Ovary (tissue), 9 donors: Measurements from ENCODE around the gene PDP2. TPM values are rescaled to one million over a fixed set of nuclear protein-coding genes. Genes with fewer than 3 reads are reported as not detected.

ENCODE experiments used
- DNase-seq, 5 donors: peaks; one replicate each; pipeline ENCODE4 v3.0.0-alpha.2; 2019 to 2020
- H3K27ac ChIP-seq, 2 donors: fragments of 200-600 bp; one replicate each; pipeline versions ENCODE4 v1.5.1 to v1.8.0; 2019 to 2022
- H3K27me3 ChIP-seq: fragments of 200-600 bp; one replicate; pipeline ENCODE4 v1.8.0; 2022
- H3K36me3 ChIP-seq: fragments of 200-600 bp; sonication (generic); one replicate; pipeline ENCODE4 v1.5.1; 2019
- H3K4me1 ChIP-seq: one replicate; pipeline ENCODE4 v1.8.1; 2013; ENCODE audit warnings: mild to moderate bottlenecking, moderate library complexity; ENCODE audit not compliant: insufficient read depth
- H3K4me3 ChIP-seq: fragments of 200-600 bp; sonication (generic); one replicate; pipeline ENCODE4 v1.5.1; 2017
- H3K9me3 ChIP-seq, 2 donors: fragments of 200-600 bp in 1 of 2; sonication (generic) in 1 of 2; one replicate each; pipeline versions ENCODE4 v1.5.1 to v1.8.1; 2013 to 2019; ENCODE audit warnings: mild to moderate bottlenecking in 1 of 2, moderate library complexity in 1 of 2
- EP300 ChIP-seq: sonication (generic); formaldehyde crosslinking; IDR thresholded peaks from one replicate; pipeline ENCODE4 v1.6.1; 2017; ENCODE audit warnings: antibody characterized with exemption
- POLR2A ChIP-seq: fragments of 450-650 bp; IDR thresholded peaks from one replicate; pipeline ENCODE4 v1.6.1; 2017; ENCODE audit warnings: antibody characterized with exemption, mild to moderate bottlenecking, moderate library complexity
- WGBS, 3 donors: extraction: QIAGEN DNeasy Blood & Tissue Kit in 1 of 3; methylation state at CpG; one replicate each; pipeline versions ENCODE4 v1.1.5 to v1.1.7; 2013 to 2017; 5-methylcytosine and 5-hydroxymethylcytosine counted together
- intact Hi-C, 4 donors: fragments of 100-400 bp; cut with DNase I; formaldehyde crosslinking; loops; one replicate each; pipeline versions ENCODE4 v1.11.0 to v1.15.1; 2022 to 2023
- polyA plus RNA-seq, 2 donors: library from polyadenylated mRNA; stranded (reverse); fragments of 200-250 nt in 1 of 2; fragments of 350-450 nt in 1 of 2; fragmentation: Illumina TruSeq in 1 of 2; extraction: RNeasy Lipid Tissue Mini Kit (QIAGEN cat#74804) in 1 of 2; gene quantifications; one replicate each; pipeline ENCODE4 v1.2.3, GENCODE V29; 2013 to 2014
- total RNA-seq, 7 donors: library from RNA; depleted of rRNA in 2 of 7; stranded (reverse); fragments of >200 nt in 2 of 7; fragmentation: NEBNext Ultra II Directional in 3 of 7; extraction: Animal tissue kit (Norgen Biotek cat#: 25700) in 3 of 7; gene quantifications; one replicate each; pipeline versions ENCODE4 v1.1.0 to v1.2.4, GENCODE V29; 2016 to 2023
- TF ChIP-seq, protein P1 (sequence below), 3 donors: fragments of 450-650 bp in 2 of 3; fragments of 200-600 bp in 1 of 3; IDR thresholded peaks; one replicate each; pipeline versions ENCODE4 v1.5.1 to v1.8.0; 2016 to 2022; ENCODE audit warnings: antibody characterized with exemption in 3 of 3, mild to moderate bottlenecking in 1 of 3
- donor health status: DM: no; HTN: no; CAD: no; lungs with moderate emphysema.
- donor health status: DM: no; HTN: no; CAD: no.
- donor health status: Bipolar disorder and iron deficiency.
- donor health status: DM: yes; HTN: yes; CAD: no.
- donor health status: DM: no; HTN: no; CAD: no.
- donor health status: DM: yes; HTN: yes; CAD: no.

The PDP2 gene
- total and polyA plus RNA-seq, 9 donors: 3.9 to 27.9 (median 18.5) TPM

DNA sequence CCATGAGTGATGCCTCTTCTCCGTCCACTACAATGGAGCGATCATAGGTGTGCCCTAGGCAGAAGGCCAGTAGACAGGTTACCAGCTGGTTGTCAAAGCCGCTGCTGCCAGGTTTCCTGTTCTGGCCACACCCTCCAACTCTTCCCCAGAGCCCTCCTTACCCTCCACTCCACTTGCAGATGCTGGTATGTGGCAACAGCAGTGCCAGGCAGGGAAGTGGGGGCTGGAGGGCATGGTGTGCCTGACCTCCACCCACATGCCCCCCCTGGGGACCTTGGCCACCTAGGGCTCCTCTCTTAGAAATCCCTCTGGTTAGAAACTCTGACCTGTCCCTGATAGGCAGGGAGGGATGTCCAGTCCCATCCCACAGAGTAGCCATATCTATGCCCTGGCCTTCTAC, 43.6 kb downstream of the PDP2 start:
- H3K27me3 ChIP-seq: no peaks in the 10 kb centered on the region
- no peak overlapping the region for H3K4me3 ChIP-seq
- no peaks in the 10 kb centered on the region for H3K9me3 ChIP-seq
- H3K36me3 ChIP-seq: no peaks in the 10 kb centered on the region
- no peak overlapping the region for H3K27ac ChIP-seq
- no peak for DNase-seq
- peaks cover 10% of the 10 kb centered on the region for H3K4me1 ChIP-seq
- TF ChIP-seq EP300 (no peak), POLR2A (no peak)
- TF ChIP-seq, protein P1, sequence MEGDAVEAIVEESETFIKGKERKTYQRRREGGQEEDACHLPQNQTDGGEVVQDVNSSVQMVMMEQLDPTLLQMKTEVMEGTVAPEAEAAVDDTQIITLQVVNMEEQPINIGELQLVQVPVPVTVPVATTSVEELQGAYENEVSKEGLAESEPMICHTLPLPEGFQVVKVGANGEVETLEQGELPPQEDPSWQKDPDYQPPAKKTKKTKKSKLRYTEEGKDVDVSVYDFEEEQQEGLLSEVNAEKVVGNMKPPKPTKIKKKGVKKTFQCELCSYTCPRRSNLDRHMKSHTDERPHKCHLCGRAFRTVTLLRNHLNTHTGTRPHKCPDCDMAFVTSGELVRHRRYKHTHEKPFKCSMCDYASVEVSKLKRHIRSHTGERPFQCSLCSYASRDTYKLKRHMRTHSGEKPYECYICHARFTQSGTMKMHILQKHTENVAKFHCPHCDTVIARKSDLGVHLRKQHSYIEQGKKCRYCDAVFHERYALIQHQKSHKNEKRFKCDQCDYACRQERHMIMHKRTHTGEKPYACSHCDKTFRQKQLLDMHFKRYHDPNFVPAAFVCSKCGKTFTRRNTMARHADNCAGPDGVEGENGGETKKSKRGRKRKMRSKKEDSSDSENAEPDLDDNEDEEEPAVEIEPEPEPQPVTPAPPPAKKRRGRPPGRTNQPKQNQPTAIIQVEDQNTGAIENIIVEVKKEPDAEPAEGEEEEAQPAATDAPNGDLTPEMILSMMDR (IDR thresholded peaks at IDR 0.05): no peak
- intact Hi-C loops: loop anchor here in 1 of 4 donors (2.0 kb wide), 1 partner anchor 21 kb away; no protein-coding TSS in a partner anchor
- 77 to 83% (median 79%) methylated on average over 3 of the region's 3 CpGs for WGBS, 3 donors

DNA sequence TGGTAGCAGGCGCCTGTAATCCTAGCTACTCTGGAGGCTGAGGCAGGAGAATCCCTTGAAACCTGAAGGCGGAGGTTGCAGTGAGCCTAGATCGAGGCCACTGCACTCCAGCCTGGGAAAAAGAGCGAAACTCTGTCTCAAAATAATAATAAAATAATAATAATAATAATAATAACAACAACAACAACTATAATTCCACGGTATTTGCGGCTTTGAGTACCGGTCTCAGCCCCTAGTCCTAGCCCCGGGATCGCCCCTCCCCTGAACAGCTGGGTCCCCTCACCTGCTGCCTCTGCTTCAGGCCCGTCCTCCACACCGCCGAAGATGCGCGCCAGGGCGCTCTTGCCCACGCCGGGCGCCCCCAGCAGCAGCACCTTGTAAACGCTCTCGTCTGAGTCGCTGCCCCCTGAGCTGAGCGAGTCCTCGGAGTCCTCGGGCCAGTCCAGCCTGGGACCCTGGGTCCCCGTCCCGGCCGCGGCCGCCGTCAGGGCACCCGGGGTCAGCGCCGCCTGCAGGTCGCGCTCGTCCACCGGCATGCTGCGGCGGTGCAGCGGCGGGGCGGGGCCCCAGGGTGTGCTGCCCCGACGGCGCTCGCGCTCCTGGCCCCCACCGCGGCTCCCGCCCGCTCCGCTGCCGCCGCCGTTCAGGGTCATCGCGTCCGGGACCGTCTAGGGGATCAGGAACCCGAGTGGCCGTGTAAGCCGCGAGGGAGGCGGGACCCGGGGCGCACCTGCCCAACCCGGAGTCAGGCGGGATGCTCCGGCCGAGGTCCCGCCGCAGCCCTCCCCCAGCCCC, 44.4 kb downstream of the PDP2 start:
- no peaks in the 10 kb centered on the region for H3K36me3 ChIP-seq
- H3K27me3 ChIP-seq: no peaks in the 10 kb centered on the region
- 6 to 20% (median 6%) methylated on average over 24 to 72 of the region's 72 CpGs for WGBS, 3 donors
- intact Hi-C loops: loop anchor here in 1 of 4 donors (2.0 kb wide), 1 partner anchor 22 kb away; no protein-coding TSS in a partner anchor
- H3K27ac ChIP-seq: peak overlapping the region; percentile 63 to 73
- peaks cover 10% of the 10 kb centered on the region for H3K4me1 ChIP-seq
- TF ChIP-seq, protein P1 (IDR thresholded peaks at IDR 0.05): peak in 2 of 3 donors; percentile 35 to 48
- TF ChIP-seq POLR2A (no peak), EP300 (no peak)
- H3K4me3 ChIP-seq: peak overlapping the region; percentile 52
- no peaks in the 10 kb centered on the region for H3K9me3 ChIP-seq
- DNase-seq: peak in 4 of 5 donors; percentile 48 to 64 (median 53)

DNA sequence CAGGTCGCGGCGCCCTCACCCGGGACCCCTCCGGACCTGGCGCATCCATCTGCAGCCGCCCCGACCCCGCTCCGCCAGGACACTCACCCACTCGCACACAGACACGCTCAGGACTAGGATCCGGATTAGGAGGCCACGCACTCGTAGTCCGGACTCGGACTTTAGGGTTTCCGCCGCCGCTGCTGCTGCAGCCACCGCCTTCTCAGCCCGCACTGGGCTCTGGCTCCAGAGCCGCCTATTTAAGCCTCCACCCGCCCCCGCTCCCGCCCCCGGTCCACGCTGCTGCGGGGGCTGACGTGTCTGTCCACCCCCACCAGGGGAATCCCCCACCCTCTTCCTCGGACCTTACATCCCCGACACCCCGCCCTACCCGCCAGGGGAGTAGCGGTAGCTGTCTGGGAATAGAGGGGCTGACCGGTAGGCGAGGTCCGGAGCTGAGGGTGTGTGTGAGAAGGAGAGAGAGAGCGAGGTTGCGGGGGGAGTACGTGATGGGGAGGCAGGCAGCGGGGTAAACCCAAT, 45.1 kb downstream of the PDP2 start, which contains the start of gene RRAD:
RRAD (minus strand) TSS at position 214 of the 519 bp plus-strand sequence. CDS start 356 bp downstream, outside the sequence.
- Histone ChIP-seq H3K4me1 (peaks cover 10% of the 10 kb centered on the region), H3K27ac (peak within 1 kb of the TSS; percentile 63 to 73), H3K27me3 (no peaks in the 10 kb centered on the region), H3K4me3 (peak within 1 kb of the TSS; percentile 52), H3K36me3 (no peaks in the 10 kb centered on the region), H3K9me3 (no peaks in the 10 kb centered on the region)
- intact Hi-C loops: loop anchor here in 1 of 4 donors (2.0 kb wide), 1 partner anchor 23 kb away; no protein-coding TSS in a partner anchor
- 1 to 2% (median 1%) methylated on average over 36 to 42 of the region's 42 CpGs for WGBS, 3 donors
- TF ChIP-seq, protein P1 (IDR thresholded peaks at IDR 0.05): peak in 1 of 3 donors; percentile 21
- TF ChIP-seq POLR2A (peak; percentile 45), EP300 (no peak)
- peak; percentile 76 to 84 (median 81) for DNase-seq

DNA sequence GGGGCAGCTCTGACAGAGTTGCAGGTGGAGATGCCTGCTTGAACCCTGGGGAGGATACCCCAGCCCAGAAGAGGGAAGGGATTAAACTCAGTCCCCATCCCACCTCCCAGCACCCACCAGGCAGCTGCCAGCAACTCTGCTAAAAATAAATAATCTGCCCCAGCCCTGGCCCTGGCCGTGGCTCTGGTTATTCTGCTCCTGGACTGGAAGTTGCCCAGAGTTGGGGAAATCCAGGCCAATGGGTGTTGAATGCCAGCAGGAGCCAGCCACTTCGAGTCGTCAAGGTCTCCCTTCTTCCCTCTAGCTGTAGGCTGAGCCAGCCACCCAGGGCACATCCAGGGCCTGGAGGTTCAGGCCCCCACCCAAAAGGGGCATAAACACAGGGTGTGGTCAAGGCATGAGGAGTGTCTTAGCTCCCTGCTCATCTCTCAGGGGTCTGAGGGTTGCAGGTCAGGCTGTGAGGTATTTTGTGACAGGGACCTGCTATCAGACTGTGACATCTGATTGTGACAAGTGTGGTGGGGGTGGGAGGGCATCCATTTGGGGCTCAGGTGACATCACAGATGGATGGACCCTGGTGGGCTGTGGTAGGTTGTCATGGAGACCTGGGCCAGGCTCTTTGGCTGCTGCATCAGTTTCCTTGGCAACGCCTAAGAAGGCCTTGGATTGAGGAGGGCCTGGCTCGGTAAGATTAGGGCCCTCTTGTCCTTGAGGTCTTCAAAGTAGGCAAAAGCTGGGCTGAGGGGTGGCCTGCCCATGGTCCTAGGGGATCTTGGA, 46.0 kb downstream of the PDP2 start:
- H3K4me1 ChIP-seq: peaks cover 10% of the 10 kb centered on the region
- H3K27me3 ChIP-seq: no peaks in the 10 kb centered on the region
- H3K27ac ChIP-seq: peak overlapping the region; percentile 63 to 73
- H3K9me3 ChIP-seq: no peaks in the 10 kb centered on the region
- peak in 1 of 5 donors; percentile 39 for DNase-seq
- intact Hi-C loops: no loop called here
- H3K36me3 ChIP-seq: no peaks in the 10 kb centered on the region
- TF ChIP-seq EP300 (no peak), POLR2A (no peak)
- TF ChIP-seq, protein P1 (IDR thresholded peaks at IDR 0.05): no peak
- WGBS, 3 donors: 33 to 49% (median 41%) methylated on average over 5 of the region's 5 CpGs
- no peak overlapping the region for H3K4me3 ChIP-seq
